PFSK-1 (cell line): ENCODE measurements around the gene SIPA1.

Experiments
- FOXP2 ChIP-seq: optimal IDR thresholded peaks from 2 replicates; pipeline ENCODE3; 2011; ENCODE audit warnings: borderline replicate concordance, control low read depth, inconsistent platforms; ENCODE audit not compliant: insufficient read depth; ENCODE audit errors: extremely low read length, extremely low read depth
- POLR2AphosphoS5 ChIP-seq: IDR thresholded peaks from 2 replicates; pipeline ENCODE4 v1.6.1; 2012; ENCODE audit warnings: low read depth, mild to moderate bottlenecking, control low read depth, low read length, moderate library complexity
- SIN3A ChIP-seq: IDR thresholded peaks from 2 replicates; pipeline ENCODE4 v1.6.1; 2012; ENCODE audit warnings: mild to moderate bottlenecking, low read length, moderate library complexity, borderline replicate concordance; ENCODE audit not compliant: insufficient read depth
- TAF1 ChIP-seq: IDR thresholded peaks from 2 replicates; pipeline ENCODE4 v1.6.1; 2012; ENCODE audit warnings: low read length, control low read depth, borderline replicate concordance; ENCODE audit not compliant: insufficient read depth
- TF ChIP-seq, protein P1 (sequence below), 2 experiments: IDR thresholded peaks; 2 replicates each; pipeline versions ENCODE4 v1.6.1 to v1.8.0; 2011 to 2012; ENCODE audit warnings: low read depth in 2 of 2, low read length in 2 of 2, control low read depth in 1 of 2, inconsistent platforms in 1 of 2, mild to moderate bottlenecking in 1 of 2, moderate library complexity in 1 of 2; ENCODE audit not compliant: insufficient read depth in 1 of 2

Gene SIPA1

DNA sequence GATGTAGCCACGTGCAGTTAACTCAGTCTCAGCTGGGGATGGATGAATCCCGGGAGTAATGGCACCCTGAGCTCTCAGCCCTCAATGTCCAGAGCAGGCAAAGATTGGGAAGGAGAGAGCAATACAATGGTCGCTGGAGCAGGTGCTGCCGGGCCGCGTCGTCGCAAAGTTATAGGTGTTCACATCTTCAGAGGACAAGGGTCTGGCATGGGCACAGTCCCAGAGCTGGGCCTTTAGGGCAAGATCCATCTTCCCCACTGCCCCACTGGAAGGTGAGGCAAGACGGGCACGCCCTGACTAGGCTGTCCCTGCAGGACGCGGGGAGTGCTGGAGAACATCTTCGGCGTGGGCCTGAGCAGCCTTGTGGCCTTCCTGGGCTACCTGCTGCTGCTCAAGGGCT, 14.7 kb upstream of the SIPA1 start:
- TF ChIP-seq FOXP2 (no peak), TAF1 (no peak), POLR2AphosphoS5 (no peak), SIN3A (no peak)
- TF ChIP-seq, protein P1, sequence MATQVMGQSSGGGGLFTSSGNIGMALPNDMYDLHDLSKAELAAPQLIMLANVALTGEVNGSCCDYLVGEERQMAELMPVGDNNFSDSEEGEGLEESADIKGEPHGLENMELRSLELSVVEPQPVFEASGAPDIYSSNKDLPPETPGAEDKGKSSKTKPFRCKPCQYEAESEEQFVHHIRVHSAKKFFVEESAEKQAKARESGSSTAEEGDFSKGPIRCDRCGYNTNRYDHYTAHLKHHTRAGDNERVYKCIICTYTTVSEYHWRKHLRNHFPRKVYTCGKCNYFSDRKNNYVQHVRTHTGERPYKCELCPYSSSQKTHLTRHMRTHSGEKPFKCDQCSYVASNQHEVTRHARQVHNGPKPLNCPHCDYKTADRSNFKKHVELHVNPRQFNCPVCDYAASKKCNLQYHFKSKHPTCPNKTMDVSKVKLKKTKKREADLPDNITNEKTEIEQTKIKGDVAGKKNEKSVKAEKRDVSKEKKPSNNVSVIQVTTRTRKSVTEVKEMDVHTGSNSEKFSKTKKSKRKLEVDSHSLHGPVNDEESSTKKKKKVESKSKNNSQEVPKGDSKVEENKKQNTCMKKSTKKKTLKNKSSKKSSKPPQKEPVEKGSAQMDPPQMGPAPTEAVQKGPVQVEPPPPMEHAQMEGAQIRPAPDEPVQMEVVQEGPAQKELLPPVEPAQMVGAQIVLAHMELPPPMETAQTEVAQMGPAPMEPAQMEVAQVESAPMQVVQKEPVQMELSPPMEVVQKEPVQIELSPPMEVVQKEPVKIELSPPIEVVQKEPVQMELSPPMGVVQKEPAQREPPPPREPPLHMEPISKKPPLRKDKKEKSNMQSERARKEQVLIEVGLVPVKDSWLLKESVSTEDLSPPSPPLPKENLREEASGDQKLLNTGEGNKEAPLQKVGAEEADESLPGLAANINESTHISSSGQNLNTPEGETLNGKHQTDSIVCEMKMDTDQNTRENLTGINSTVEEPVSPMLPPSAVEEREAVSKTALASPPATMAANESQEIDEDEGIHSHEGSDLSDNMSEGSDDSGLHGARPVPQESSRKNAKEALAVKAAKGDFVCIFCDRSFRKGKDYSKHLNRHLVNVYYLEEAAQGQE (IDR thresholded peaks at IDR 0.05; ENCODE audit: insufficient read depth in 1 of 2, low read depth in 2 of 2, low read length in 2 of 2) = no peak

DNA sequence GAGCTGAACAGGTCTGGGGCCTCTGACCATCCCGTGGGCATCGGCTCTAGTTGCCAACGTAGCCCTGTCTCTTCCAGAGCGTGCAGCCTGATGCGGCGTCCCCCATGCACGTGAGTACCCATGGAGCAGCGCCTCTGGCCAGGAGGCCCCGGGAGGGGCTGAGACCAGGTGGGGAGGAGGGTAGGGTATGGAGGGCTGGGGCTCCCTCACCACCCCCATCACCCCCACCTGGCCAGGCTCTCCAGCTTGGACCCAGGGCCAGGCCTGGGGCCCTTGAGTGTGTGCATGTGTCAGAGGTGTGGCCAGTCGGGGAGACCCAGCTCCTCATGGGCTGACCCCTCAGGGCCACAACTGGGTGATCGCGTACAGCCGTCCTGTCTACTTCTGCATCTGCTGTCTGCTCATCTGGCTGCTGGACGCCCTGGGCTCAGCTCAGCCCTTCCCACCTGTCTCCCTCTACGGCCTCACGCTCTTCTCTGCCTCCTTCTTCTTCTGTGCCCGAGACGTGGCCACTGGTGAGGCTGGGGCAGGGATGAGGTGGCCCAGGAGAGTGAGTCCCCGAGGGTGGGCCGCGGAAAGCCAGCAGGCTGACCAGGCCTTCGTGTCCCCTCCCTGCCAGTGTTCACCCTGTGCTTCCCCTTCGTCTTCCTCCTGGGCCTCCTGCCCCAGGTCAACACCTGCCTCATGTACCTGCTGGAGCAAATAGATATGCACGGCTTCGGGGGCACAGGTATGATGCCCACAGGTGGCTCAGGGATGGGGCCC, 13.9 kb upstream of the SIPA1 start:
- no peak for TF ChIP-seq POLR2AphosphoS5
- TF ChIP-seq, protein P1 (IDR thresholded peaks at IDR 0.05; ENCODE audit: insufficient read depth in 1 of 2, low read depth in 2 of 2, low read length in 2 of 2) = no peak
- no peak for TF ChIP-seq TAF1
- TF ChIP-seq SIN3A = no peak
- TF ChIP-seq FOXP2 = no peak

DNA sequence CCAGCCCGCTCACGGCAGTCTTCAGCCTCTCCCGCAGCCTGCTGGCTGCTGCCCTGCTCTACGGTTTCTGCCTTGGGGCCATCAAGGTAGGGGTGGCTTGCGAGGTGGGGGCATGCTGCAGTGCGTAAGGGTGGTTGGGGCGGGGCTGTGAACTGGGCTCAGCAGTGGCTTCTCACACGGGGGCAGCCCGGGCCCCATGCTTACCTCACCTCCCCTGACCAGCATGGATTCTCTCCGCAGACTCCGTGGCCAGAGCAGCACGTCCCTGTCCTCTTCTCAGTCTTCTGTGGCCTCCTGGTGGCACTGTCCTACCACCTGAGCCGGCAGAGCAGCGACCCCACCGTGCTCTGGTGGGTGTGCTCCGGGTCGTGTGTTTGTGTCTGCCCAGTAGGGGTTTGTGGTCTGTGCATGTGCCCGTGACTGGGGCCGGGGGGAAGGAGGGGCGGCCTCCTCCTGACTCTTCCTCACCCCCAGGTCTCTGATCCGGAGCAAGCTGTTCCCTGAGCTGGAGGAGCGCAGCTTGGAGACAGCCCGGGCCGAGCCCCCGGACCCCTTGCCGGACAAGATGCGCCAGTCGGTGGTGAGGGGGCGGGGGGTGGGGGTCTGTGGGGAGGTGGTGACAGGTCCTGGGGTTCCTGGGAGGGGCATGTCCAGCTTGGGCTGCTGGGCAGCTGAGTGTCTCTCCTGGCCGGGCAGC, 12.8 kb upstream of the SIPA1 start:
- TF ChIP-seq FOXP2 = no peak
- no peak for TF ChIP-seq TAF1
- TF ChIP-seq, protein P1 (IDR thresholded peaks at IDR 0.05; ENCODE audit: insufficient read depth in 1 of 2, low read depth in 2 of 2, low read length in 2 of 2) = no peak
- no peak for TF ChIP-seq POLR2AphosphoS5
- TF ChIP-seq SIN3A = no peak

DNA sequence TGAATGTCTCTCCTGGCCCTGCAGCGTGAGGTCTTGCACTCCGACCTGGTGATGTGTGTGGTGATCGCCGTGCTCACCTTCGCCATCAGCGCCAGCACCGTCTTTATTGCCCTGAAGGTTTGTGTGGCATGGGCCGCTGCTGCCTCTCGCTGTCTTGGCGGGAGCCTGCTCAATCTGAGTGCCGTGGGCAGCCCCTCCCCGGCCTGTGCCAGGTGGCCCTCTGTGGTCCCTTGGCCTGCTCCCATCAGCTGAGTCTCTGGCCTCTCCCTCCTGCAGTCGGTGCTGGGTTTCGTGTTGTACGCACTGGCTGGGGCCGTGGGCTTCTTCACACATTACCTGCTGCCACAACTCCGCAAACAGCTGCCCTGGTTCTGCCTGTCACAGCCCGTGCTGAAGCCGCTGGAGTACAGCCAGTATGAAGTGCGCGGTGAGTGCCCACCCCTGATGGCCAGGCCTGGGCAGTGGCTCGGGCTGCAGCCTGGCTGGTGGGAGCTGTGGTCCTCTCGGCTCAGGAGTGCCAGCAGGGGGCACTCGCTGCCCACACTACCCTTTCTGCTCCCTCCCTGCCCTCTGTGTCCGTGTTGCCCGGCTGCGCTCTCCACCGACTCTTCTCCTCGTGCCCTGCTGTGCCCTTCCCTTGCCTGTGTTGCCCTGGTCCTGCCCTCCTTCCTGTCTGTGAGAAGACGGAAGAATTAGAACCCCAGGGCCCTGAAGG, 12.1 kb upstream of the SIPA1 start:
- peak; percentile 22 for TF ChIP-seq FOXP2
- TF ChIP-seq, protein P1 (IDR thresholded peaks at IDR 0.05; ENCODE audit: insufficient read depth in 1 of 2, low read depth in 2 of 2, low read length in 2 of 2) = no peak

DNA sequence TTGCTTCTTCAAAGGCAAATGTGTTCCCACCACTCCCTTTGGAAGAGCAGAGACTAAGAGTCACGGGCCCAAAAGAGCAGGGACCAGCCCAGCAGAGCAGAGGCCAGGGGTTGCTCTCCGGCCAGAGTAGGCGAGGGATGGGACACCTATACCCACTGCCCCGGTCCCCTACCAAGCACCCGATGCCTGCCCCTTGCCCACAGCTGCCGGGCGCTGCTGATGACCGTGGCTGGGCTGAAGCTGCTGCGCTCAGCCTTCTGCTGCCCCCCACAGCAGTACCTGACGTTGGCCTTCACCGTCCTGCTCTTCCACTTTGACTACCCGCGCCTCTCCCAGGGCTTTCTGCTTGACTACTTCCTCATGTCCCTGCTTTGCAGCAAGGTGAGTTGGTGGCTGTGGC, 10.7 kb upstream of the SIPA1 start:
- TF ChIP-seq SIN3A (no peak), POLR2AphosphoS5 (no peak), FOXP2 (no peak)
